HepG2 (cell line): ENCODE data around the gene CNOT8.

Experiments used
- BRF2 ChIP-seq: sonication (generic); formaldehyde crosslinking; IDR thresholded peaks from 2 replicates; pipeline ENCODE4 v1.8.1; 2022; ENCODE audit warnings: mild to moderate bottlenecking, missing genetic modification reagents
- CCAR2 ChIP-seq: fragments of 200-400 bp; formaldehyde crosslinking; optimal IDR thresholded peaks from 2 replicates; pipeline ENCODE3; 2018; ENCODE audit warnings: low read depth, mild to moderate bottlenecking, low read length, moderate library complexity
- CHCHD3 ChIP-seq: sonication (generic); formaldehyde crosslinking; IDR thresholded peaks from 2 replicates; pipeline ENCODE4 v1.8.0; 2022; ENCODE audit warnings: mild to moderate bottlenecking, missing genetic modification reagents, moderate library complexity
- CTCF ChIP-seq: sonication (generic); formaldehyde crosslinking; IDR thresholded peaks from 2 replicates; pipeline ENCODE4 v1.5.0; 2020; ENCODE audit warnings: mild to moderate bottlenecking, missing genetic modification reagents, moderate library complexity
- EHMT2 ChIP-seq: fragments of 200-600 bp; sonication (generic); IDR thresholded peaks from 2 replicates; pipeline ENCODE4 v1.7.0; 2017; ENCODE audit warnings: antibody characterized with exemption, low read depth, low read length, borderline replicate concordance
- EZH2 ChIP-seq: conservative IDR thresholded peaks from 2 replicates; pipeline ENCODE4 v1.6.1; 2012; ENCODE audit warnings: mild to moderate bottlenecking, low read depth, low read length, moderate library complexity
- KLF9 ChIP-seq: IDR thresholded peaks from 2 replicates; pipeline ENCODE4 v1.6.1; 2016; ENCODE audit warnings: low read depth
- PREB ChIP-seq: sonication (generic); formaldehyde crosslinking; IDR thresholded peaks from 2 replicates; pipeline ENCODE4 v1.4.0; 2020; ENCODE audit warnings: missing genetic modification reagents
- SETDB1 ChIP-seq: sonication (generic); formaldehyde crosslinking; IDR thresholded peaks from 2 replicates; pipeline ENCODE4 v1.5.1; 2020; ENCODE audit warnings: missing genetic modification reagents, mild to moderate bottlenecking, borderline replicate concordance
- UBTF ChIP-seq: sonication (generic); formaldehyde crosslinking; IDR thresholded peaks from 2 replicates; pipeline ENCODE4 v1.4.0; 2020; ENCODE audit warnings: mild to moderate bottlenecking, missing genetic modification reagents
- ZBTB2 ChIP-seq: sonication (generic); formaldehyde crosslinking; IDR thresholded peaks from 2 replicates; pipeline ENCODE4 v1.8.0; 2022; ENCODE audit warnings: low read depth, missing genetic modification reagents
- ZNF816 ChIP-seq: sonication (generic); formaldehyde crosslinking; IDR thresholded peaks from 2 replicates; pipeline ENCODE4 v1.8.0; 2022; ENCODE audit warnings: missing genetic modification reagents, mild to moderate bottlenecking, borderline replicate concordance

- TF ChIP-seq UBTF (CRISPR knock-in tag) = no peak
- no peak for TF ChIP-seq ZBTB2 (CRISPR knock-in tag)
- TF ChIP-seq KLF9 (CRISPR knock-in tag) = no peak
- no peak for TF ChIP-seq EZH2
- TF ChIP-seq CTCF (CRISPR knock-in tag) = no peak
- no peak for TF ChIP-seq CHCHD3 (CRISPR knock-in tag)
- no peak for TF ChIP-seq ZNF816
- no peak for TF ChIP-seq EHMT2
- no peak for TF ChIP-seq BRF2 (CRISPR knock-in tag)
- no peak for TF ChIP-seq CCAR2
- no peak for TF ChIP-seq SETDB1
- no peak for TF ChIP-seq PREB
Measured at GRCh38 chr5:154860765-154861164, 2.3 kb downstream of the CNOT8 start.
